GM12878 (cell line): Measurements from ENCODE around the gene NAP1L5. TPM values are rescaled to one million over a fixed set of nuclear protein-coding genes. Genes with fewer than 3 reads are reported as not detected.

Experiments used
- ATAC-seq: fragments of 200-7000 bp; cut with Tn5 transposase; 3 replicates; pipeline ENCODE4 v1.9.1; 2020; ENCODE audit warnings: mild to moderate bottlenecking, moderate library complexity
- BruUV-seq: library from RNA; stranded (reverse); fragments of 400-500 nt; replicated peaks from 2 replicates; lab custom pipeline; 2021; lab: Mats Ljungman, UMichigan
- CTCF ChIA-PET: fragments of 300-600 bp; sonication (Branson Sonifier 250); formaldehyde crosslinking; extraction: SDS; loops from one replicate; lab custom pipeline; 2021; ENCODE audit warnings: inconsistent platforms; lab: Yijun Ruan, JAX
- POLR2A ChIA-PET: fragments of 350-600 bp; formaldehyde crosslinking; extraction: SDS; loops from one replicate; lab custom pipeline; 2021; ENCODE audit warnings: inconsistent platforms; lab: Charles Lee
- RAD21 ChIA-PET: fragments of 300-600 bp; sonication (Branson Sonifier 250); formaldehyde crosslinking; loops from one replicate; lab custom pipeline; 2023; ENCODE audit warnings: antibody characterized with exemption; ENCODE audit not compliant: unreplicated experiment; lab: Charles Lee
- SMC1A ChIA-PET: fragments of 300-600 bp; sonication (Branson Sonifier 250); formaldehyde crosslinking; loops from one replicate; lab custom pipeline; 2023; ENCODE audit not compliant: unreplicated experiment, uncharacterized antibody; lab: Charles Lee
- DNase-seq: peaks from one replicate; pipeline ENCODE4 v3.0.0-alpha.2; 2011; ENCODE audit warnings: low read depth, low spot score
- FAIRE-seq: peaks from 3 replicates; lab custom pipeline; 2011; peaks lifted over from hg19 to GRCh38; lab: Jason Lieb, UNC
- H2AFZ ChIP-seq: 2 replicates; pipeline ENCODE4 v1.6.0; 2011; ENCODE audit warnings: low read depth, low read length, control low read depth; ENCODE audit not compliant: control insufficient read depth
- H3K27ac ChIP-seq: 2 replicates; pipeline ENCODE4 v1.5.1; 2011; ENCODE audit warnings: control low read depth; ENCODE audit not compliant: control insufficient read depth, insufficient read depth
- H3K27me3 ChIP-seq, 2 experiments: replicated peaks in 1 of 2; 2 replicates each; pipeline versions ENCODE4 v1.6.0 to v1.6.1; 2011; ENCODE audit warnings: low read length in 1 of 2; ENCODE audit not compliant: control insufficient read depth in 2 of 2, insufficient read depth in 2 of 2
- H3K36me3 ChIP-seq, 2 experiments: 2 replicates each; pipeline ENCODE4 v1.5.1; 2011; ENCODE audit warnings: low read length in 1 of 2; ENCODE audit not compliant: control insufficient read depth in 2 of 2, insufficient read depth in 2 of 2
- H3K4me1 ChIP-seq: 2 replicates; pipeline ENCODE4 v1.6.1; 2011; ENCODE audit warnings: mild to moderate bottlenecking, low read length, moderate library complexity, mixed read lengths; ENCODE audit not compliant: control insufficient read depth, insufficient read depth
- H3K4me2 ChIP-seq: 2 replicates; pipeline ENCODE4 v1.6.0; 2011; ENCODE audit warnings: control low read depth; ENCODE audit not compliant: control insufficient read depth, insufficient read depth
- H3K4me3 ChIP-seq: fragments of 200-600 bp; sonication (generic); 2 replicates; pipeline ENCODE4 v1.5.1; 2016
- H3K79me2 ChIP-seq: 2 replicates; pipeline ENCODE4 v1.6.0; 2011; ENCODE audit warnings: low read length; ENCODE audit not compliant: control insufficient read depth, insufficient read depth
- H3K9ac ChIP-seq: 2 replicates; pipeline ENCODE4 v1.8.0; 2011; ENCODE audit warnings: low read length, control low read depth, mixed read lengths; ENCODE audit not compliant: control insufficient read depth, insufficient read depth
- H3K9me3 ChIP-seq: replicated peaks from 3 replicates; pipeline ENCODE4 v1.5.1; 2011; ENCODE audit warnings: mild to moderate bottlenecking, low read length; ENCODE audit not compliant: control insufficient read depth, insufficient read depth
- H4K20me1 ChIP-seq: 2 replicates; pipeline ENCODE4 v1.6.0; 2011; ENCODE audit not compliant: control insufficient read depth, insufficient read depth
- BCL11A ChIP-seq: IDR thresholded peaks from 2 replicates; pipeline ENCODE4 v1.6.1; 2011; ENCODE audit warnings: low read depth, low read length
- BMI1 ChIP-seq: fragments of 450-650 bp; IDR thresholded peaks from 2 replicates; pipeline ENCODE4 v1.6.1; 2016; ENCODE audit warnings: mild to moderate bottlenecking, moderate library complexity, borderline replicate concordance
- CBX3 ChIP-seq: fragments of 200-600 bp; sonication (generic); IDR thresholded peaks from 2 replicates; pipeline ENCODE4 v1.6.1; 2016; ENCODE audit warnings: low read depth, borderline replicate concordance
- EGR1 ChIP-seq, 2 experiments: IDR thresholded peaks; 1 replicate in 1 of 2; 2 replicates in 1 of 2; pipeline ENCODE4 v1.6.1; 2011 to 2012; ENCODE audit warnings: low read depth in 2 of 2, low read length in 2 of 2, borderline replicate concordance in 1 of 2, mild to moderate bottlenecking in 1 of 2, moderate library complexity in 1 of 2
- ELK1 ChIP-seq: IDR thresholded peaks from 2 replicates; pipeline ENCODE4 v1.6.1; 2012; ENCODE audit warnings: low read depth, low read length, improper control_type of control experiment
- EZH2 ChIP-seq: IDR thresholded peaks from 2 replicates; pipeline ENCODE4 v1.6.1; 2012; ENCODE audit warnings: low read depth, mild to moderate bottlenecking, control low read depth, inconsistent platforms, low read length, borderline replicate concordance; ENCODE audit not compliant: control insufficient read depth
- IKZF1 ChIP-seq: fragments of 450-650 bp; conservative IDR thresholded peaks from 2 replicates; pipeline ENCODE4 v1.6.1; 2017; ENCODE audit warnings: antibody characterized with exemption, mild to moderate bottlenecking
- PAX8 ChIP-seq: fragments of 450-650 bp; IDR thresholded peaks from 2 replicates; pipeline ENCODE4 v1.6.1; 2017; ENCODE audit warnings: mild to moderate bottlenecking, moderate library complexity
- POLR2AphosphoS5 ChIP-seq: IDR thresholded peaks from 2 replicates; pipeline ENCODE4 v1.6.1; 2011; ENCODE audit warnings: mild to moderate bottlenecking, low read length, inconsistent platforms
- RAD51 ChIP-seq: fragments of 450-650 bp; IDR thresholded peaks from 2 replicates; pipeline ENCODE4 v1.6.1; 2016; ENCODE audit warnings: moderate library complexity, mild to moderate bottlenecking, inconsistent platforms
- RFX5 ChIP-seq: IDR thresholded peaks from 2 replicates; pipeline ENCODE4 v1.6.1; 2011; ENCODE audit warnings: low read depth, low read length, improper control_type of control experiment
- SMAD1 ChIP-seq: fragments of 450-650 bp; IDR thresholded peaks from 2 replicates; pipeline ENCODE4 v1.6.1; 2018; ENCODE audit warnings: mild to moderate bottlenecking, low read depth; ENCODE audit not compliant: partially characterized antibody
- SPI1 ChIP-seq: IDR thresholded peaks from 2 replicates; pipeline ENCODE4 v1.6.1; 2011; ENCODE audit warnings: low read depth, mild to moderate bottlenecking, low read length, moderate library complexity, borderline replicate concordance; ENCODE audit not compliant: insufficient read depth
- SRF ChIP-seq, 2 experiments: IDR thresholded peaks; 2 replicates each; pipeline ENCODE4 v1.6.1; 2011; ENCODE audit warnings: low read depth in 2 of 2, low read length in 2 of 2, mild to moderate bottlenecking in 1 of 2, moderate library complexity in 1 of 2
- STAT1 ChIP-seq: fragments of 450-650 bp; conservative IDR thresholded peaks from 2 replicates; pipeline ENCODE4 v1.6.1; 2014; ENCODE audit warnings: antibody characterized with exemption, mild to moderate bottlenecking
- TCF12 ChIP-seq: IDR thresholded peaks from 2 replicates; pipeline ENCODE4 v1.6.1; 2011; ENCODE audit warnings: low read depth, mild to moderate bottlenecking, low read length
- USF2 ChIP-seq: IDR thresholded peaks from 2 replicates; pipeline ENCODE4 v1.6.1; 2011; ENCODE audit warnings: low read depth, low read length, improper control_type of control experiment, borderline replicate concordance
- ZBTB40 ChIP-seq: fragments of 450-650 bp; IDR thresholded peaks from 2 replicates; pipeline ENCODE4 v1.6.1; 2016; ENCODE audit warnings: mild to moderate bottlenecking, moderate library complexity, borderline replicate concordance
- ZNF207 ChIP-seq: fragments of 450-650 bp; IDR thresholded peaks from 2 replicates; pipeline ENCODE4 v1.6.1; 2014; ENCODE audit warnings: antibody characterized with exemption, mild to moderate bottlenecking, borderline replicate concordance
- ZNF622 ChIP-seq: fragments of 450-650 bp; IDR thresholded peaks from 2 replicates; pipeline ENCODE4 v1.6.1; 2017; ENCODE audit warnings: mild to moderate bottlenecking, inconsistent platforms
- WGBS: methylation state at CpG from one replicate; pipeline ENCODE4 v1.1.6; 2016; ENCODE audit warnings: low lambda C conversion rate; ENCODE audit not compliant: insufficient replicate concordance, insufficient coverage; ENCODE audit errors: missing lambda C conversion rate; 5-methylcytosine and 5-hydroxymethylcytosine counted together
- in situ Hi-C: fragments of 300-500 bp; cut with MboI; formaldehyde crosslinking; loops from 9 replicates; pipeline ENCODE4 v1.14.3; 2018; ENCODE audit warnings: mixed read lengths
- intact Hi-C: fragments of 100-400 bp; cut with micrococcal nuclease; formaldehyde crosslinking; loops from one replicate; pipeline ENCODE4 v1.14.2; 2022; ENCODE audit not compliant: unreplicated experiment
- polyA plus RNA-seq, 11 experiments: library from polyadenylated mRNA; depleted of rRNA in 4 of 11; unstranded in 6 of 11; stranded (reverse) in 5 of 11; fragments of >200 nt; fragmentation: Nextera tagmentation in 4 of 11; fragmentation: Illumina TruSeq in 1 of 11; extraction: Ambion mirVana in 4 of 11; extraction: Trizol in 1 of 11; gene quantifications; 1 replicate in 1 of 11; 2 replicates in 10 of 11; pipeline versions ENCODE4 v1.2.1 to v1.2.3, GENCODE V29; 2011 to 2016; ENCODE audit warnings: inconsistent platforms in 2 of 11, missing spikeins in 2 of 11, low read depth in 1 of 11
- total RNA-seq, 4 experiments: library from RNA; depleted of rRNA in 3 of 4; stranded (reverse); fragments of >200 nt in 3 of 4; fragmentation: Illumina TruSeq in 1 of 4; extraction: Trizol in 1 of 4; gene quantifications; 2 replicates each; pipeline versions ENCODE4 v1.2.1 to v1.2.3, GENCODE V29; 2013 to 2021

Gene NAP1L5
- total and polyA plus RNA-seq, 10 of the 15 experiments (the other 5 are each of a cell fraction or from before 2014, with no cell fraction given), result 2.1 to 5.3 (median 3.7) TPM

- no peaks in the 10 kb centered on the region for H3K9me3 ChIP-seq
- 65% methylated on average over 3 of the region's 3 CpGs for WGBS
- ATAC-seq (no peak), FAIRE-seq (no peak), DNase-seq (no peak)
- H2AFZ ChIP-seq, result no peak overlapping the region
- ChIA-PET CTCF (interaction anchor here (0.6 to 1.3 kb wide), 3 partner anchors 61 to 195 kb away, joined by 3 to 6 read pairs (median 3); no protein-coding TSS in a partner anchor), RAD21 (interaction anchor here (0.6 kb wide), 1 partner anchor 195 kb away, joined by 3 read pairs; no protein-coding TSS in a partner anchor), POLR2A (no interaction called here), SMC1A (interaction anchor here (0.8 to 2.1 kb wide), 2 partner anchors 9 to 75 kb away, joined by 3 to 6 read pairs; no protein-coding TSS in a partner anchor)
- no peaks in the 10 kb centered on the region for H4K20me1 ChIP-seq
- BruUV-seq, result no TSS peak
- no peak overlapping the region for H3K4me2 ChIP-seq
- no peaks in the 10 kb centered on the region for H3K79me2 ChIP-seq
- no peaks in the 10 kb centered on the region for H3K4me1 ChIP-seq
- no peak overlapping the region for H3K9ac ChIP-seq
- H3K4me3 ChIP-seq, result no peak overlapping the region
- no peak overlapping the region for H3K27ac ChIP-seq
- intact Hi-C loops, result no loop called here
- TF ChIP-seq RAD51, result no peak
- no peak for TF ChIP-seq TCF12
- no peak for TF ChIP-seq SRF (IDR thresholded peaks at IDR 0.05; ENCODE audit: low read depth in 2 of 2, low read length in 2 of 2)
- TF ChIP-seq ZNF622, result no peak
- no peak for TF ChIP-seq USF2
- no peak for TF ChIP-seq POLR2AphosphoS5
- no peak for TF ChIP-seq RFX5
- no peak for TF ChIP-seq BMI1
- TF ChIP-seq BCL11A, result no peak
- TF ChIP-seq SMAD1, result no peak
- TF ChIP-seq ELK1, result no peak
- no peak for TF ChIP-seq EGR1 (IDR thresholded peaks at IDR 0.05; ENCODE audit: borderline replicate concordance in 1 of 2, low read depth in 2 of 2, low read length in 2 of 2)
- TF ChIP-seq ZBTB40, result no peak
- no peak for TF ChIP-seq IKZF1
- TF ChIP-seq CBX3, result no peak
- no peak for TF ChIP-seq STAT1
- no peak for TF ChIP-seq PAX8
- no peak for TF ChIP-seq SPI1
- no peak for TF ChIP-seq ZNF207
- no peak for TF ChIP-seq EZH2
- no peaks in the 10 kb centered on the region for H3K27me3 ChIP-seq
- in situ Hi-C loops, result no loop called here
- no peaks in the 10 kb centered on the region for H3K36me3 ChIP-seq
Measured at GRCh38 chr4:88734403-88734949, 36.8 kb upstream of the NAP1L5 start.
